Epithelial cell of esophagus (primary cell): Measurements from ENCODE around the gene CHAC1.
A peak's percentile ranks its signal among the peaks of the same experiment; 100 is the strongest.

ENCODE experiments used
- DNase-seq: peaks from one replicate; pipeline ENCODE4 v3.0.0; 2010; ENCODE audit warnings: low read depth
- H3K4me3 ChIP-seq: 2 replicates; pipeline ENCODE4 v1.5.1; 2011; ENCODE audit warnings: mild to moderate bottlenecking, low read length, control low read depth
- TF ChIP-seq, protein P1 (sequence below): IDR thresholded peaks from 2 replicates; pipeline ENCODE4 v1.5.1; 2011; ENCODE audit warnings: low read depth, mild to moderate bottlenecking, low read length, control low read depth, inconsistent platforms; ENCODE audit not compliant: insufficient read depth; ENCODE audit errors: missing control alignments

CHAC1 gene

DNA sequence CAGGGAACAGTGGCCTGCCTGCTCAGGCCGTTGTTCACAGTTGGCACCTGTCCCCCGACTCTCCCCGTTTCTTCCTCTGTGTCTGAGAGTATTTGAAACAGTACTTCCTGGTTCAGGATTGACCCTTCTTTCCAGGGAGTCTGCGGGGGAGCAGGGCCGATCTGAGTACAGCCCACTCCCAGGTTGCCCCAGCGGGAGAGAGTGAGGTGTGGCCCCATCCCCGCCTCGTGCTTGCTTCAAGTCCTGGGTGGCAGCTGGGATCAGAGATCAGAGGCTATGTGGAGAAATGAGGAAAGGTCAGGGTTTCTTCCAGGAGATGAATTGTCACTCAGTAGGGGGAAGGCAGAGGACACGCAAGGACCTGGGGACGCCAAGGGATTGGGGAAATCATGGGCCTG, 30.7 kb upstream of the CHAC1 start:
- H3K4me3 ChIP-seq, result no peak overlapping the region
- DNase-seq, result no peak
- TF ChIP-seq, protein P1, sequence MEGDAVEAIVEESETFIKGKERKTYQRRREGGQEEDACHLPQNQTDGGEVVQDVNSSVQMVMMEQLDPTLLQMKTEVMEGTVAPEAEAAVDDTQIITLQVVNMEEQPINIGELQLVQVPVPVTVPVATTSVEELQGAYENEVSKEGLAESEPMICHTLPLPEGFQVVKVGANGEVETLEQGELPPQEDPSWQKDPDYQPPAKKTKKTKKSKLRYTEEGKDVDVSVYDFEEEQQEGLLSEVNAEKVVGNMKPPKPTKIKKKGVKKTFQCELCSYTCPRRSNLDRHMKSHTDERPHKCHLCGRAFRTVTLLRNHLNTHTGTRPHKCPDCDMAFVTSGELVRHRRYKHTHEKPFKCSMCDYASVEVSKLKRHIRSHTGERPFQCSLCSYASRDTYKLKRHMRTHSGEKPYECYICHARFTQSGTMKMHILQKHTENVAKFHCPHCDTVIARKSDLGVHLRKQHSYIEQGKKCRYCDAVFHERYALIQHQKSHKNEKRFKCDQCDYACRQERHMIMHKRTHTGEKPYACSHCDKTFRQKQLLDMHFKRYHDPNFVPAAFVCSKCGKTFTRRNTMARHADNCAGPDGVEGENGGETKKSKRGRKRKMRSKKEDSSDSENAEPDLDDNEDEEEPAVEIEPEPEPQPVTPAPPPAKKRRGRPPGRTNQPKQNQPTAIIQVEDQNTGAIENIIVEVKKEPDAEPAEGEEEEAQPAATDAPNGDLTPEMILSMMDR, result no peak

DNA sequence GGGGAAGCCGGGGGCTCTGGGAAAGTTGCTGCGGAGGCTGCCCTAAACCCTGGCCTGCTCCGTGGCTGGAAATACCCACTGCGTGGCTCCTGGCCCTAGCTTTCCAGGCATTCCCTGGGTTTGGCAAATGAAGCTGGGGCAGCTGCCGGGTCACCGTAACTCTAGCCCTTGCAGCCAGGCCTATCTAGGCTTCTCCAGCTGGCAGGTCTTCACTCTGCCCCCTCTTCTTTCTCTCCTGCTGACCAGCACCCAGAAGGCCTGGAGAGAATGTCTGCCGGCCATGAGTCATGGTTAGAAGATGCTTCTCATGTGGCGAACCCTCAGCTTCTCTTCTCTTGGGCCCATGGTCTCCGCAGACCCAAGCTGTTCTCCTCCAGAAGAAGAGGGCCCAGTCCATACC, 29.7 kb upstream of the CHAC1 start:
- no peak for DNase-seq
- TF ChIP-seq, protein P1, result no peak
- H3K4me3 ChIP-seq, result no peak overlapping the region

DNA sequence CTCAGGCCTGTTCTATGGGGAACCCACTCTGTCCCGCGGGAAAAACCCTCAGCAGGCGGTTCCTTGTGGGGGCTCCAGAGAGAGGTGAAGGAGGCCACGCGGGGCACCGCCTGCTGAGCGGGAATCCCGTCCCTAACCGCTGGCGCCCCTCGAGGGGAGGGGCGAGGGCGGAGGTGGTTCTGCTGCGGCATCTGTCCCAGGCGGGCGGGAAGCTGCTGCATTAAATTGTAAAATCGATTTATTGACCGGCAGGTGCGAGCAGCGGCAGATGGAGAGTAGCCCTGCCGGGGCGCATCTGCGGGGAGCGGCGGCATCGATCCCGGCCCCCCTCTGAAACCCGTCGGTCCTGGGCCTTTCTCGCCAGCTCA, 27.8 kb upstream of the CHAC1 start:
- TF ChIP-seq, protein P1, result no peak
- no peak overlapping the region for H3K4me3 ChIP-seq
- no peak for DNase-seq

DNA sequence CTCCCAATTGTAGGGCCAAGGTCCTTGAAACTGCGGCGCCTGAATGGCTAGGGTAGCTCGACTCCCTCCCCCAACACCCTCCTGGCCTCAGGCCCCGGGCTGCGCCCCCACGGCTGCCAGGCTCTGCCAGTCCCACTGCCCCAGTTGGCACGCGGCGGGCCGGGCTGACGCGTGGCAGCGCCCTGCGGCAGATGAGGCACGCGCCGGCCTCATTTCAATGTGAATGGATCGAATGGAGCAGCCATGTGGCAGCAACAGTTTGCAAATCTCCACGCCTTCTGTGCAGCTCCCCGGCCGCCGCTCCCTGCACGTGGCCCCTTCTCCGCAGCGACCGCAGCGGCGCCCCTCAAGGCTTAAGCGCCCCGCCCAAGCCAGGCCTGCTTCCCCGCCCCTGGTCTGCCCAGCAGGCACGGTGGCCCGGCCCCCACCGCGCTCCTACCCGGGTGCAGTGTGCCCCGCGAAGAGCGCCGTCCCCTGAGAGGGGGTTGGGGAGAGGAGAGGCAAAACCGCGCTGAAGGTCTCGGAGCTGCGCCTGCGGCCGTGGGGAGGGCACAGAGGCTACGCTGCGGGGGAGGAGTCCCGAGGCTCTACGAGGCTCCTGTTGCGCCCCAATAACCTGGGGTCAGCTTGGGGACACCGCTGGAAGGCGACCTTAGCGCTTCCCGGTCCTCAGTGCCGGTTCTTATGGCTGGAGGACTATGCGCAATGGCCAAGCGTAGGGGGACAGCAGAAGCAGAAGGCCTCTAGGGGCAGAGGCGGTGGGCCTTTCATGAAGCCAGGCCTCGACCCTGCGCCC, 27.2 kb upstream of the CHAC1 start:
- TF ChIP-seq, protein P1, result no peak
- no peak overlapping the region for H3K4me3 ChIP-seq
- DNase-seq, result peak; percentile 57

DNA sequence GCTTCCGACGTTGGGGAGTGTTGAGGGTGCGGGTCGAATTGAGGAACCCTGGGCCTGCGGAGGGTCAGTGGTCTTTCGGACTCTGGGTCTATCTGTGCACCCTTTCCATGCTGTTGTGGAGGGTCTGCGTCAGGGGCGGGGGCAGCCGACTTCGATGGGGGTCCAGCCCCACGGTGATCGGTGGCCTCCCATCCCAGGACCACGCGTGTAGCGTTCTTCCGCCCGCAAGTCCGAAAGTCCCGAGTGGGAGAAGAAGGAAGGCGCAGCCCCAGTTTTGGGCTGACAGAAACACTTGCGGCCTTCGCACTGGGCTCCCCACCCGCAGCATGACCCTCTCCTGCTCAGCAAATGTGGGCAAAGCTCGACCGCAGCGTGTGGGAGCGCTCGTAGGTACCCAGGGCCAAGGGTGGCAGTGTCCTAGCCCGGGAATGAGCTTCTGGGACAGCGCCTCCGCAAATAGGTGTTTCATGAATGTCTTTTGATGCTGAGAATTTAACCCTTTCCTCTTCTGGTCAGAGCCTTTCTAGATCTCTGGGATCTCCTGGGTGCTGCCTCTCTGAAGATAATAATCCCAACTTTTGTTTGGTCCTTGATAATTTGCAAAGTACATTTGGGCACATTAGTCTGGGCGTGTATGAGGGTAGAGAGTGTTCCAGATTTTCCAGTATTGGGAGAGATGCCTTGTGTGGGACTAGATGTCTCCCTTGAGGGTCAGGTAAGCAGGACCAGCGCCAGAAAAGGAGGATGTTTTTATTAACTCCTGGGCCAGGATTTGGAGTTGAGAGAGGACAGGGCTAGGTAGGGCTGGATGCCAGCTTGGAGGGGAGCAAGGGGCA, 26.4 kb upstream of the CHAC1 start:
- no peak overlapping the region for H3K4me3 ChIP-seq
- no peak for DNase-seq
- TF ChIP-seq, protein P1, result no peak

DNA sequence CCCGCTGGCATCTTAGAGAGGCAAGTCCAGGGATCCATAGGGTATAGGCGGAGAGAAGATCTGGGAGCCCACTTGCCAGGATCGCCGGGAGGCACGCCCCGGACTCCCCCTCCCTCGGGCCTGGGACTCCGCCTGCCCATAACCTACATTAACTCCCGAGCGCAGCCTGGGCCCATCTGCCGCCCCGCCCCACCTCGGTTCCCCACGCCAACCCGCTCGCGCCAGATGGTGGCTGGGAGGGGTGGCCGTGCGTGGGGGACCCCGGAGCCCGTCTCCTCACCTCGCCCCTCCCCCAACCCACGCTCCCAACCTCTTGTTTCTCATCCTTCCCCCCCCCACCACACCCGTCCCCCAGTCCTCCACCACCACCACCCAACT, 25.8 kb upstream of the CHAC1 start:
- no peak for DNase-seq
- no peak overlapping the region for H3K4me3 ChIP-seq
- TF ChIP-seq, protein P1, result no peak
